Neutrophil (primary cell): ENCODE measurements around the gene MT1HL1.

ENCODE experiments used
- H3K27ac ChIP-seq: fragments of 200-600 bp; sonication (generic); 2 replicates; pipeline ENCODE4 v1.5.1; 2016; ENCODE audit warnings: mild to moderate bottlenecking, moderate library complexity
- H3K27me3 ChIP-seq: fragments of 200-600 bp; sonication (generic); 2 replicates; pipeline ENCODE4 v1.6.0; 2016; ENCODE audit warnings: mild to moderate bottlenecking
- H3K36me3 ChIP-seq: fragments of 200-600 bp; sonication (generic); 2 replicates; pipeline ENCODE4 v1.5.1; 2017
- H3K4me1 ChIP-seq, 2 experiments: fragments of 200-600 bp in 1 of 2; sonication (generic) in 1 of 2; 1 replicate in 1 of 2; 2 replicates in 1 of 2; pipeline versions ENCODE4 v1.5.1 to v1.6.1; 2013 to 2016; ENCODE audit warnings: low read depth in 1 of 2, low read length in 1 of 2, mild to moderate bottlenecking in 1 of 2, moderate library complexity in 1 of 2; ENCODE audit not compliant: control insufficient read depth in 1 of 2, insufficient read depth in 1 of 2
- H3K4me3 ChIP-seq, 2 experiments: fragments of 200-600 bp in 1 of 2; sonication (generic) in 1 of 2; 1 replicate in 1 of 2; 2 replicates in 1 of 2; pipeline ENCODE4 v1.5.1; 2013 to 2016; ENCODE audit warnings: low read depth in 1 of 2, low read length in 1 of 2, mild to moderate bottlenecking in 1 of 2, moderate library complexity in 1 of 2
- H3K9me3 ChIP-seq: fragments of 200-600 bp; sonication (generic); 2 replicates; pipeline ENCODE4 v1.5.1; 2016
- CTCF ChIP-seq: fragments of 200-600 bp; sonication (generic); IDR thresholded peaks from 2 replicates; pipeline ENCODE4 v1.5.1; 2016; ENCODE audit warnings: antibody characterized with exemption

The MT1HL1 gene

GRCh38 chr1:237043846-237044636 lies 39.8 kb upstream of the MT1HL1 start:
- Histone ChIP-seq H3K4me3 (no peak overlapping the region), H3K27me3 (peaks cover 84% of the 10 kb centered on the region), H3K4me1 (no peaks in the 10 kb centered on the region), H3K9me3 (no peaks in the 10 kb centered on the region), H3K27ac (no peak overlapping the region), H3K36me3 (no peaks in the 10 kb centered on the region)
- no peak for TF ChIP-seq CTCF

- no peak overlapping the region for H3K27ac ChIP-seq
- TF ChIP-seq CTCF: no peak
- H3K4me3 ChIP-seq: no peak overlapping the region
- peaks cover 94% of the 10 kb centered on the region for H3K27me3 ChIP-seq
- no peaks in the 10 kb centered on the region for H3K4me1 ChIP-seq
- H3K9me3 ChIP-seq: no peaks in the 10 kb centered on the region
- H3K36me3 ChIP-seq: no peaks in the 10 kb centered on the region
These were observed 38.8 kb upstream of the MT1HL1 start for GRCh38 chr1:237042892-237043576.

- no peaks in the 10 kb centered on the region for H3K4me1 ChIP-seq
- no peak for TF ChIP-seq CTCF
- no peak overlapping the region for H3K4me3 ChIP-seq
- no peaks in the 10 kb centered on the region for H3K36me3 ChIP-seq
- H3K27ac ChIP-seq: no peak overlapping the region
- H3K27me3 ChIP-seq: peaks cover 95% of the 10 kb centered on the region
- no peaks in the 10 kb centered on the region for H3K9me3 ChIP-seq
These were observed 38.3 kb upstream of the MT1HL1 start for GRCh38 chr1:237042526-237042891.

GRCh38 chr1:237041795-237042525 lies 37.7 kb upstream of the MT1HL1 start, which contains the start of gene RYR2:
Gene RYR2 (plus strand): TSS chr1:237042184. CDS start chr1:237042522, 338 bp downstream.
- Histone ChIP-seq H3K4me3 (no peak within 1 kb of the TSS), H3K9me3 (no peaks in the 10 kb centered on the region), H3K27ac (no peak within 1 kb of the TSS), H3K4me1 (no peaks in the 10 kb centered on the region), H3K36me3 (no peaks in the 10 kb centered on the region), H3K27me3 (peaks cover 90% of the 10 kb centered on the region)
- no peak for TF ChIP-seq CTCF

GRCh38 chr1:237041461-237041794 lies 37.2 kb upstream of the MT1HL1 start:
- TF ChIP-seq CTCF: no peak
- H3K4me3 ChIP-seq: no peak overlapping the region
- no peak overlapping the region for H3K27ac ChIP-seq
- H3K4me1 ChIP-seq: no peaks in the 10 kb centered on the region
- no peaks in the 10 kb centered on the region for H3K36me3 ChIP-seq
- H3K9me3 ChIP-seq: no peaks in the 10 kb centered on the region
- H3K27me3 ChIP-seq: peaks cover 85% of the 10 kb centered on the region
